ENCODE measurements around the gene ZNF865.
A peak's percentile ranks its signal among the peaks of the same experiment; 100 is the strongest.

Gene ZNF865

DNA sequence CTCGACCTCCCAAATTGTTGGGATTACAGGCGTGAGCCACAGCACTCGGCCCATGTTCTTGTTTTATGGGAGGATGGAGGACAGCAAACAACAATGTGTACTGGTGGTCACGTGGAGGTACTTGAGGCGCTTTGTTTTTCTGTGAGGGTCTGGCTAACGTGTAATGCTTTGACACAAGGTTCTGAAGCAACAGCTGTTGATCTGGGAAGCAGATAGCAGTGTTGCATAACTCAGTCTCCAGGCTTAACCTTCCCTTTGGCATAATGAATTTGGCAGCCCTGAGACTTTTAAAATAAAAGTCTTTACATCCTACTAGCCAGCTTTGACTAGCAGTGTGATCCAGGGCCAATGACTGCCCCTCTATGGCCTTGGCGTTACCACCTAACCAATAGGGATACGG lies 28.4 kb downstream of the ZNF865 start:
- Histone ChIP-seq H3K36me3 (ENCODE audit: insufficient read depth, low read length) (peaks cover 3% of the 10 kb centered on the region; the same call in 1 of the 2 replicates), H3K27me3 (ENCODE audit: insufficient read depth, low read length) (no peaks in the 10 kb centered on the region), H3K4me3 (ENCODE audit: low read length) (no peak overlapping the region), H3K4me1 (ENCODE audit: insufficient read depth, low read length) (peaks cover 7% of the 10 kb centered on the region; the same call in 1 of the 2 replicates), H3K9me3 (ENCODE audit: insufficient read depth, low read depth, low read length) (no peaks in the 10 kb centered on the region), H3K9ac (ENCODE audit: low read depth, low read length) (no peak overlapping the region), H3K27ac (ENCODE audit: low read depth, low read length) (no peak overlapping the region)
- 95% methylated on average over 8 of the region's 8 CpGs for WGBS

DNA sequence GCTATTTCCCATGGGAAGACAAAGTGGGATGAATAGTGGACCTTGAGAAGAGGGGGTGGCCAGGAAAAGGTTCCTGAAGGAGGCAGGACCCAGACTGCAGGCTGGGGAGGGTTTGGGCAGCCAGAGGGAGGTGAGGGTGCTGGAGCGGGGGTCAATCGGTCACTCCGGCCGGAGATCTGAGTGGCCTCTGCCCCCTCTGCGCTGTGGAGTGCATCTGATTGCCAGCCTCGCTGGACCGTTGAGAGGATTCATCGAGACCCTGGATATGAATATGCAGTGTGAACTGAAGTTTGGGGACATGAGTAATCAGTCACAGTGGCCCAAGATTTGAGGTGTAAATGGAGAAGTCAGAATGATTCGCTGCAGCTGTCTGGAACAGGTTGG lies 29.9 kb downstream of the ZNF865 start:
- Histone ChIP-seq H3K4me1 (ENCODE audit: insufficient read depth, low read length) (peaks cover 7% of the 10 kb centered on the region; the same call in 1 of the 2 replicates), H3K27ac (ENCODE audit: low read depth, low read length) (peak overlapping the region; percentile 78), H3K4me3 (ENCODE audit: low read length) (peak overlapping the region; percentile 99), H3K27me3 (ENCODE audit: insufficient read depth, low read length) (no peaks in the 10 kb centered on the region), H3K9ac (ENCODE audit: low read depth, low read length) (peak overlapping the region; percentile 95), H3K36me3 (ENCODE audit: insufficient read depth, low read length) (peaks cover 3% of the 10 kb centered on the region; the same call in 1 of the 2 replicates), H3K9me3 (ENCODE audit: insufficient read depth, low read depth, low read length) (no peaks in the 10 kb centered on the region)
- 9% methylated on average over 9 of the region's 9 CpGs for whole genome bisulfite sequencing

DNA sequence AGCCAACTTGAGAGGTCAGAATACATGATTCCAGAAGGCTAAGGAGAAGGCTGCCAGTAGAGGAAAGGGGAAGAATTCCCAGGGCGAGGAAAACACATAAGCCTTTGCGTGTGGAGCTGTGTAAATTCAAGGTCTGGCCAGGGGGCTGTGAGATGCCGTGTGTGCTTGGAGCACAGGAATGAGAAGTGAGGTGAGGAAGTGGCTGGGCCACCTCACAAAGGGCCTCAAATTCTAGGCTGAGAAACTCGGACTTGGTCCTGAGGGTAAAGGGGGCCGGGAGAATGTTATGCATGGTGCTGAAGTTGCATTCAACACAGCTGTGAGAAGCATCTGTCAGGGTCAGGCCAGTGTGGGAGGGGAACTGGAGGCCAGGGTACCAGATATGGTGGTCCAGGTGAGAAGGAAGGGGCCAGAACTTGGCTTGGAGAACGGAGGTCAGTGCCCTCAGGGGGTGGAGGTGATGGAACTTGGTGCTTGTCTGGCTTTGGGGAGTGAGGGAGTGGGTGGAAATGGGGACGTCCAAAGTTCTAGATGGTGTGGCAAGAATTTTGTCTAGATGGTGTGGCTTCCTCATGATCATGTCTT lies 30.5 kb downstream of the ZNF865 start:
- H3K36me3 ChIP-seq (ENCODE audit: insufficient read depth, low read length), result peaks cover 3% of the 10 kb centered on the region; the same call in 1 of the 2 replicates
- no peaks in the 10 kb centered on the region for H3K9me3 ChIP-seq (ENCODE audit: insufficient read depth, low read depth, low read length)
- 79% methylated on average over 7 of the region's 7 CpGs for whole genome bisulfite sequencing
- H3K9ac ChIP-seq (ENCODE audit: low read depth, low read length), result peak overlapping the region; percentile 95
- H3K4me1 ChIP-seq (ENCODE audit: insufficient read depth, low read length), result peaks cover 7% of the 10 kb centered on the region; the same call in 1 of the 2 replicates
- peak overlapping the region; percentile 99 for H3K4me3 ChIP-seq (ENCODE audit: low read length)
- H3K27me3 ChIP-seq (ENCODE audit: insufficient read depth, low read length), result no peaks in the 10 kb centered on the region
- no peak overlapping the region for H3K27ac ChIP-seq (ENCODE audit: low read depth, low read length)

DNA sequence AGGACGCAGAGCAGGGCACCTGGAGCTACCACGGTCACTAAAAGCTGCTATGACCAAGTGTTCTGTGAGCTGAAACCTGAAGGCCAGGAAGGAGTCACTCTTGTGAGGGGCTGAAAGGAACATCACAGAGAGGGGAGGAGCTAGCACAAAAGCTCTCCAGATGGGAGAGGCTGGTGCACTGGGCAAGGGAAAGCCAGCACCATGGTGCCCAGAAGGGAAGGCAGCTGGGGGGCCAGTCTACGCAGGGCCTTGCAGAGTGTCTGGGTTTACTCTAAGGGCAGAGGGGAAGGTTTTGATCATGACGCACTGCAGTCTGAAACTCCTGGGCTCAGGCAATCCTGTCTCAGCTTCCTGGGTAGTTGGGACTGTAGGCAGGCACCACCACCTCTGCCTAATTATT lies 31.3 kb downstream of the ZNF865 start:
- WGBS, result 96% methylated on average over 4 of the region's 4 CpGs
- Histone ChIP-seq H3K9ac (ENCODE audit: low read depth, low read length) (no peak overlapping the region), H3K27ac (ENCODE audit: low read depth, low read length) (no peak overlapping the region), H3K9me3 (ENCODE audit: insufficient read depth, low read depth, low read length) (no peaks in the 10 kb centered on the region), H3K4me3 (ENCODE audit: low read length) (no peak overlapping the region), H3K36me3 (ENCODE audit: insufficient read depth, low read length) (peaks cover 3% of the 10 kb centered on the region; the same call in 1 of the 2 replicates), H3K4me1 (ENCODE audit: insufficient read depth, low read length) (peaks cover 7% of the 10 kb centered on the region; the same call in 1 of the 2 replicates), H3K27me3 (ENCODE audit: insufficient read depth, low read length) (no peaks in the 10 kb centered on the region)

DNA sequence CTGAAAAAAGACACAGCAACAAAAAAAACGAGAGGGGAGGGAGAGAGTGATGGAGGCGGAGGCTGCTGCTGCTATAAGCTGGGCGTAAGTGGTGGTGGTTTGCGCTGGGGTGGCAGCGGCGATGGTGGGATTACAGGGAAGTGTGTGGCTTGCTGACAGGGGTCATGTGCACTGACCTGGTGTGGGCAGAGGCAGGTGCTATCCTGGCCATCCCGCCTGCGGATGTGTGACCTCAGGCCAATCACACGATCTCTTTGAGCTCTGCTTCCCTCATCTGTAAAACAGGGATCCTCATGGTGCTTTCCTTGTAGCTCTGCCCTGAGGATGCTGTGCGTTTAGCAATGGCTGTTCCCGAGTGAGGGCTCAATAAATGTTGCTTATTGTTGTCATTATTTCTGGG lies 32.1 kb downstream of the ZNF865 start:
- Histone ChIP-seq H3K4me1 (ENCODE audit: insufficient read depth, low read length) (peaks cover 7% of the 10 kb centered on the region; the same call in 1 of the 2 replicates), H3K27ac (ENCODE audit: low read depth, low read length) (no peak overlapping the region), H3K4me3 (ENCODE audit: low read length) (no peak overlapping the region), H3K27me3 (ENCODE audit: insufficient read depth, low read length) (no peaks in the 10 kb centered on the region), H3K36me3 (ENCODE audit: insufficient read depth, low read length) (peaks cover 3% of the 10 kb centered on the region; the same call in 1 of the 2 replicates), H3K9me3 (ENCODE audit: insufficient read depth, low read depth, low read length) (no peaks in the 10 kb centered on the region), H3K9ac (ENCODE audit: low read depth, low read length) (no peak overlapping the region)
- 83% methylated on average over 11 of the region's 11 CpGs for WGBS

DNA sequence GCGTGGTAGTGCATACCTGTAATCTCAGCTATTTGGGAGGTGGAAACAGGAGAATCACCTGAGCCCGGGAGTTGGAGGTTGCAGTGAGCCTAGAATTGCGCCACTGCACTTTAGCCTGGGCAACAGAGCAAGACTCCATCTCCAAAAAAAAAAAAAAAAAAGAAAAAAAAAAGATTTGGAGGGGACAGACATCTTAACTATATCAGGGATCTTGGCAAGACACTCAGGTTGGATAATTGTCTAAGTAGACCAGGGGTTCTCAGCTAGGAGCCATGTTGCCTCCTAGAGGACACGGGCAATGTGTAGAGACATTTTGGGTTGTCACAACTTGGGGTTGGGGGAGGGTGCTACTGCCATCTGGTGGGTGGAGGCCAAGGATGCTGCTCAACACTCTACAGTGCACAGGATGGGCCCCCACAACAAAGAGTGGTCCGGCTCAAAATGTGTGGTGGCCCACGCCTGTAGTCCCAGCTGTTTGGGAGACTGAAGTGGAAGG lies 33.5 kb downstream of the ZNF865 start:
- Histone ChIP-seq H3K4me3 (ENCODE audit: low read length) (no peak overlapping the region), H3K27ac (ENCODE audit: low read depth, low read length) (no peak overlapping the region)
- 88% methylated on average over 6 of the region's 6 CpGs for WGBS

DNA sequence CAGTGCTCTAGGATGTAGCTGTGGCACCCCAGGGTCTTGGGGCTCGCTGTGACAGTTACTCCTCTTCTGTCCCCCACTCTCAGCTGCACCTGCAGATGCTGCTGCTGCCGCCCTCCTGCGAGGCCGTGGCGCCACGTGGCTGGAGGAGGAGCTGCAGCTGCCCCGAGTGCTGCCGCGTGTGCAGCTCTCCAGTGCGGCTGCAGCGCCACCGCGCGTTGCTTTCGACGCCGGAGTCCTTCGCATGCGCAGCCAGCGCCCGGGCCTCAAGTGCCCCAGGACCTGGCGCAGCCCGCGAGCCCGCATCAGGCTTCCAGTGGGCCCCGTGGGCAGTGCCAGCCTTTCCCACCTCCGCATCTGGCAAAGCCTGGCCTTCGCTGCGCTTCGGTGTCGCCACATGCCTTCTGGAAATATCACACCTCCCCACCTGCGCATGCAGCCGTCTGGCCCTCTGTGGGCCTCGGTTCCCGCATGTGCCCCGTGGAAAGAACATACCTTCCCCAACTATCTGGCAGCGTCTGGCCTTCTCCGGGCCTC lies 34.7 kb downstream of the ZNF865 start:
- H3K27ac ChIP-seq (ENCODE audit: low read depth, low read length), result peak overlapping the region; percentile 94
- H3K4me3 ChIP-seq (ENCODE audit: low read length), result peak overlapping the region; percentile 99
- peaks cover 7% of the 10 kb centered on the region; the same call in 1 of the 2 replicates for H3K4me1 ChIP-seq (ENCODE audit: insufficient read depth, low read length)
- peak overlapping the region; percentile 86; the same call in 1 of the 2 replicates for H3K9ac ChIP-seq (ENCODE audit: low read depth, low read length)
- no peaks in the 10 kb centered on the region for H3K27me3 ChIP-seq (ENCODE audit: insufficient read depth, low read length)
- no peaks in the 10 kb centered on the region for H3K9me3 ChIP-seq (ENCODE audit: insufficient read depth, low read depth, low read length)
- H3K36me3 ChIP-seq (ENCODE audit: insufficient read depth, low read length), result peaks cover 10% of the 10 kb centered on the region
- 78% methylated on average over 38 of the region's 38 CpGs for WGBS

More for the DNA sequence above, 33.5 kb downstream of the ZNF865 start:
- H3K27me3 ChIP-seq (ENCODE audit: insufficient read depth, low read length), result no peaks in the 10 kb centered on the region
- H3K4me1 ChIP-seq (ENCODE audit: insufficient read depth, low read length), result peaks cover 7% of the 10 kb centered on the region; the same call in 1 of the 2 replicates
- H3K36me3 ChIP-seq (ENCODE audit: insufficient read depth, low read length), result peaks cover 3% of the 10 kb centered on the region; the same call in 1 of the 2 replicates
- H3K9ac ChIP-seq (ENCODE audit: low read depth, low read length), result no peak overlapping the region
- H3K9me3 ChIP-seq (ENCODE audit: insufficient read depth, low read depth, low read length), result no peaks in the 10 kb centered on the region

DNA sequence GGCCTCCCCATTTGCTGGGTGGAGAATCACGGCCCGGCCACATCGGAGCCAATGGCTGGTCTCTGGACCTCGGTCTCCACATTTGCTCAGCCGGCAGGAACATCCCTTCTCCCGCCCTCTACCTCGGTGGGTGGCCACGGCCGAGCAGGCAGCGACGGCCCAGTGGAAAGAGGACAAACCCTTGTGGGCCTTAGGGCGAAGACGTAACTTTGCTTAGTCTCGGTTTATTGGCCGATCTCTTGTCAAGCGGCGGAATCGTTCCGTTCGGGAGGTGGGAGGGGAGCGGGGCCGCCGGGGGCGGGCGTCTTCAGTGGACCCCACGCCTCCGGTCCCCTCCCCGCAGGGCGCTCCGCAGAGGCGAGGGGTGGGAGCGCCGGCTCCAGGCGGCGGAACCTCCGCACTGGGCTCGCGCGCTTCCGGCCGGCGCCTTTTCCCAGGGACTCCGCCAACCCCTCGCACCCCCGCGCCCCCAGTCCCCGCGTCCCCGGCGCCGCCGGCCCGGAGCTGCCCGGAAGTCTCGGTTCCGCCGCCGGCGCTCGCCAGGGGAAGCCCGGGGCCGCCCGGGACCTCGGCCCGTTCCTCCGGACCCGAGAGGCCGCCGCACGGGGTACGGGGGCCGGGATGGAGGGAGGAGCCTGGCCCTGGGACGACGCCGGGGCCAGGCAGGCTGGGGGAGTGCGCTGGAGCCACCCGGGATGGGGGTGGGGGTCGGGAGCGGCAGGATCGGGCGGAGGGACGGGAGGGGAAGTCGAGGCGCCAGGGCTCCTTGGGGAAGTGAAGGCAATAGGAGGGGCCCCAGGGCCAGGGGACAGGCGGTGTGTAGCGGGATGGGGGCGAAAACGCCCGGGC lies 35.4 kb downstream of the ZNF865 start, which contains the start of gene ZNF580:
Gene ZNF580 (plus strand): TSS at position 426 of the 849 bp plus-strand sequence. CDS start 1,507 bp downstream, outside the sequence.
- Histone ChIP-seq H3K4me3 (ENCODE audit: low read length) (peak within 1 kb of the TSS; percentile 99), H3K9me3 (ENCODE audit: insufficient read depth, low read depth, low read length) (no peaks in the 10 kb centered on the region), H3K36me3 (ENCODE audit: insufficient read depth, low read length) (peaks cover 17% of the 10 kb centered on the region), H3K9ac (ENCODE audit: low read depth, low read length) (peak within 1 kb of the TSS; percentile 86), H3K4me1 (ENCODE audit: insufficient read depth, low read length) (peaks cover 4% of the 10 kb centered on the region; the same call in 1 of the 2 replicates), H3K27ac (ENCODE audit: low read depth, low read length) (peak within 1 kb of the TSS; percentile 94), H3K27me3 (ENCODE audit: insufficient read depth, low read length) (no peaks in the 10 kb centered on the region)
- WGBS, result 1% methylated on average over 89 of the region's 89 CpGs

DNA sequence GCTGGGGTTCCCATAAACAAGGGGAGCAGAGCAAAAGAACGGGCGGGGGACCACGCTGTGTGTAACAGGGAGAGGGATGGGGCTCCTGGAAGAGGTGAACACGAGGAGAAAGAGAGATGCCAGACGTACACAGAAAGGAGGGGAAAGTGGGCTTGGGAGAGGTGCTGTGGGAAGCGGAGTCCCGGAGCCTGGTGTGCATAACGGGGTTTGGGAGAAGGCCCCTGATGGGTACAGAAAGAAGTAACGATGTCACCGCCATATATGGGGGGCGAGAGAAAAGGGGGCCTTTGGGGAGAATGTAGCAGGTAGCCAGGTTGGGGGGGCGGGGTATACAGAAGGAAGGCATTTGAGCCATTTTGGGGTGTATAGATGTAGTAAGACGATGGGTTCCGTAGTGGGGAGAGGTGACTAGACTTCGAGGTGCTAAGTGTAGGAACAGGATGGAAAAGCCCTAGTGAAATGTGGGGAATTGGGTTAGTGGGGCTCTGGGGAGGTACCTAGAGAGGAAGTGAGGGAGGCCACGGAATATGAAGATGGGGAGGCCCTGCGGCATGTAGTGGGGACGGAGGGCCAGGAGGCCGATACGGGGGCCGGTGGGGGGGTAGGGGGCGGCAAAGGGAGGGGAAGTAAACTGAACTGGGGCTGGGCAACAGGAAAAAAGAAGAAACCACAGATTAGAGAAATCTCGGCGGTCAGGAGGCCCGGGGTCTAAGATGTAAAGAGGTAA lies 36.1 kb downstream of the ZNF865 start:
- Histone ChIP-seq H3K9me3 (ENCODE audit: insufficient read depth, low read depth, low read length) (no peaks in the 10 kb centered on the region), H3K27ac (ENCODE audit: low read depth, low read length) (peak overlapping the region; percentile 94), H3K4me1 (ENCODE audit: insufficient read depth, low read length) (no peaks in the 10 kb centered on the region), H3K36me3 (ENCODE audit: insufficient read depth, low read length) (peaks cover 17% of the 10 kb centered on the region), H3K9ac (ENCODE audit: low read depth, low read length) (peak overlapping the region; percentile 94), H3K27me3 (ENCODE audit: insufficient read depth, low read length) (no peaks in the 10 kb centered on the region), H3K4me3 (ENCODE audit: low read length) (peak overlapping the region; percentile 99)
- WGBS, result 1% methylated on average over 25 of the region's 25 CpGs

DNA sequence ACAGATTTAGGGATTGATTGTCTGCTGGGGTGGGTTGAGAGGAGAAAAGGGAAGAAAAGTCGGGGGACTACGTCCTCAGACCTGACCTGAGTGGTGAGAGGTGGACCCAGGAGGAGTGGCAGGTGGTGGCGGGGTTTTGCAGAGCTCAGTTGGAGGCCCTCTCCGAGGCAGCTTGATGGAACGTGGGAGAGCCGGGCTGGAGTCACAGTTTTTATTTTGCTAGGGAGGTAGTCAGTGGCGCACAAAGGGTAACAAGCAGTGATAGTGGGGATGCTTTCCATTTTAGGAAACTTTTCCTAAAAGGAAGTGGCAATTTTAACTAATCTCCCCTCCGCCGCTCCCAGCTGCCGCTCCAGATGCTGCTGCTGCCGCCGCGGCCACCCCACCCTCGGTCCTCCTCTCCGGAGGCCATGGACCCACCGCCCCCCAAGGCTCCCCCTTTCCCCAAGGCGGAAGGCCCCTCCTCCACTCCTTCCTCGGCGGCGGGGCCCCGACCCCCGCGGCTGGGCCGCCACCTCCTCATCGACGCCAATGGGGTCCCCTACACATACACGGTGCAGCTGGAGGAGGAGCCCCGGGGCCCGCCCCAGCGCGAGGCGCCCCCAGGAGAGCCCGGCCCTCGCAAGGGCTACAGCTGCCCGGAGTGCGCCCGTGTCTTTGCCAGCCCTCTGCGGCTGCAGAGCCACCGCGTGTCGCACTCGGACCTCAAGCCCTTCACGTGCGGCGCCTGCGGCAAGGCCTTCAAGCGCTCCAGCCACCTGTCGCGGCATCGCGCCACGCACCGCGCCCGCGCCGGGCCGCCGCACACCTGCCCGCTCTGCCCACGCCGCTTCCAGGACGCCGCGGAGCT lies 36.9 kb downstream of the ZNF865 start:
- Histone ChIP-seq H3K4me3 (ENCODE audit: low read length) (peak overlapping the region; percentile 99), H3K27ac (ENCODE audit: low read depth, low read length) (peak overlapping the region; percentile 75), H3K27me3 (ENCODE audit: insufficient read depth, low read length) (no peaks in the 10 kb centered on the region), H3K9me3 (ENCODE audit: insufficient read depth, low read depth, low read length) (no peaks in the 10 kb centered on the region), H3K4me1 (ENCODE audit: insufficient read depth, low read length) (peaks cover 1% of the 10 kb centered on the region; the same call in 1 of the 2 replicates), H3K36me3 (ENCODE audit: insufficient read depth, low read length) (peaks cover 17% of the 10 kb centered on the region), H3K9ac (ENCODE audit: low read depth, low read length) (peak overlapping the region; percentile 94)
- under 1% methylated on average over 65 of the region's 65 CpGs for WGBS

All from HUES64 (cell line).